ENCODE measurements around the gene TMEM253. TPM values are rescaled to one million over a fixed set of nuclear protein-coding genes. Genes with fewer than 3 reads are reported as not detected.

The TMEM253 gene
- polyA plus RNA-seq, 1 donor = 0.62 TPM

Other genes starting within 250 kb of the TMEM253 start
- 0.28 TPM for gene RNASE3, start 209.7 kb upstream of the TMEM253 start, polyA plus RNA-seq (ENCODE audit: insufficient read length)
- 0.66 TPM for gene RNASE2, start 145.6 kb upstream of the TMEM253 start, polyA plus RNA-seq (ENCODE audit: insufficient read length)
- gene METTL17, start 111.1 kb upstream of the TMEM253 start, polyA plus RNA-seq (ENCODE audit: insufficient read length) = 47.6 TPM
- gene SLC39A2, start 101.8 kb upstream of the TMEM253 start, polyA plus RNA-seq (ENCODE audit: insufficient read length) = not detected
- 183 TPM for gene NDRG2, start 76.0 kb upstream of the TMEM253 start, polyA plus RNA-seq (ENCODE audit: insufficient read length)
- 0.49 TPM for gene TPPP2, start 70.8 kb upstream of the TMEM253 start, polyA plus RNA-seq (ENCODE audit: insufficient read length)
- gene RNASE13, start 66.3 kb upstream of the TMEM253 start, polyA plus RNA-seq (ENCODE audit: insufficient read length) = 0.15 TPM
- 0.09 TPM for gene RNASE7, start 58.7 kb upstream of the TMEM253 start, polyA plus RNA-seq (ENCODE audit: insufficient read length)
- gene RNASE8, start 43.2 kb upstream of the TMEM253 start, polyA plus RNA-seq (ENCODE audit: insufficient read length) = not detected
- gene ARHGEF40, start 30.8 kb upstream of the TMEM253 start, polyA plus RNA-seq (ENCODE audit: insufficient read length) = 64.8 TPM
- gene ZNF219, start 2.4 kb upstream of the TMEM253 start, polyA plus RNA-seq (ENCODE audit: insufficient read length) = 17.6 TPM
- gene OR5AU1, start 55.0 kb downstream of the TMEM253 start, polyA plus RNA-seq (ENCODE audit: insufficient read length) = not detected
- 401 TPM for gene HNRNPC, start 168.4 kb downstream of the TMEM253 start, polyA plus RNA-seq (ENCODE audit: insufficient read length)
- gene RPGRIP1, start 179.0 kb downstream of the TMEM253 start, polyA plus RNA-seq (ENCODE audit: insufficient read length) = 0.82 TPM